Omental fat pad (tissue), 4 donors: ENCODE measurements around the gene TMEM182. TPM values are rescaled to one million over a fixed set of nuclear protein-coding genes. Genes with fewer than 3 reads are reported as not detected.

Experiments
- ATAC-seq: fragments of 150-250 bp; one replicate; pipeline ENCODE4 v1.9.1; 2016; ENCODE audit warnings: mild to moderate bottlenecking, moderate library complexity; ENCODE audit not compliant: low FRiP score
- DNase-seq: peaks from one replicate; pipeline ENCODE4 v3.0.0-alpha.2; 2019; ENCODE audit warnings: low spot score
- CTCF ChIP-seq, 3 donors: fragments of 450-650 bp; IDR thresholded peaks; one replicate each; pipeline ENCODE4 v1.5.1; 2016 to 2017; ENCODE audit warnings: antibody characterized with exemption in 3 of 3, mild to moderate bottlenecking in 3 of 3, moderate library complexity in 2 of 3
- total RNA-seq, 4 donors: library from RNA; depleted of rRNA; stranded (reverse); fragments of >200 nt; gene quantifications; one replicate each; pipeline ENCODE4 v1.1.0, GENCODE V29; 2016

The TMEM182 gene
- total RNA-seq, 4 donors from 2014 or later, result 1.3 to 2.4 (median 1.5) TPM

GRCh38 chr2:102749938-102750337 lies 11.9 kb upstream of the TMEM182 start:
- ATAC-seq (no peak), DNase-seq (no peak)
- TF ChIP-seq CTCF (IDR thresholded peaks at IDR 0.05), result no peak

DNA sequence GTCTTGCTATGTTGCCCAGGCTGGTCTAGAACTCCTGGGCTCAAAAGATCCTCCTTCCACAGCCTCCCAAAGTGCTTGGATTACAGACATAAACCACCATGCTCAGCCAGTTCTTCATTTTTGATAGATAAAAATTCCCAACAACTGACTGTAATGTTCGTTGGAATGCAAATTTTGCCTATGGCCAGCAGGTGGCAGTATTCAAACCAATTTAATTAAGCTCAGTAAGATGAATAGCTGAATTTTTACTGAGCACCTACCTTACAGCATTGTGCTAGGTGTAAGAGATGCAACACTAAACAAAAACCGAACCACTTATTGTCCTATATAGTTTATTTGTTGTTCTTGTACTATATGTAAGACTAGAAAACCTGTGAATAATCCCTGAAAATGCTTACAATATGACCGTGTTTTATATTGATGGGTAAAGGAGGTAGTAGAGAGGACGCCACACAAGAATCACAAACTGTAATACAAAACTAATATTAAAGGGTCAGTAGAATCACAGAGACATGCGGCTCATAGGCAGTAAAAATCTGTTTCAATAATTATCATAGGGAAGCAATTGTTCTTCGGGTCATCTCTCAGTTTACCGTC lies 8.2 kb upstream of the TMEM182 start:
- no peak for DNase-seq
- ATAC-seq, result no peak
- no peak for TF ChIP-seq CTCF (IDR thresholded peaks at IDR 0.05)

- ATAC-seq, result no peak
- DNase-seq, result no peak
- TF ChIP-seq CTCF (IDR thresholded peaks at IDR 0.05), result no peak
Measured at GRCh38 chr2:102754456-102755145, 7.2 kb upstream of the TMEM182 start.

- no peak for ATAC-seq
- TF ChIP-seq CTCF (IDR thresholded peaks at IDR 0.05), result no peak
- DNase-seq, result no peak
Measured at GRCh38 chr2:102755284-102755683, 6.5 kb upstream of the TMEM182 start.

DNA sequence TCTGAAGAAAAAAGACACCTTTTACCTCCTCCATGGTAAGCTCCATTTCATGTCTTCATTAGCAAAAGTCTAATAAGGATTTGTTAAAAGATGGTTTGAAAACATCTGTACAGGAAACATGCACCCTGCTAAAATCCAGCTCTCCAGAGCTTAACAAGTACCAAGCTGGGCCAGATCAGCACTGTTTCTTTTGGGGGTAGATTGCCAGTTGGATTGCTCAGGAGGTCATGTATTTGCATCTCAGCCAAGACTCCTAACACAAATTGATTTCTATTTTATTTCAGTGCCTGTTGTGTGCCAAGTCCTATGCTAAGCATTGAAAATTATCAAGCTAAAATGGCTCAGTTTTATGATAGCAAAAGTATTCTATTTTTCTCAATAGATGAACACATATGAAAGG lies 3.4 kb upstream of the TMEM182 start:
- no peak for TF ChIP-seq CTCF (IDR thresholded peaks at IDR 0.05)
- ATAC-seq (no peak), DNase-seq (no peak)

GRCh38 chr2:102764083-102764482 lies 2.3 kb downstream of the TMEM182 start:
- ATAC-seq (no peak), DNase-seq (no peak)
- no peak for TF ChIP-seq CTCF (IDR thresholded peaks at IDR 0.05)

DNA sequence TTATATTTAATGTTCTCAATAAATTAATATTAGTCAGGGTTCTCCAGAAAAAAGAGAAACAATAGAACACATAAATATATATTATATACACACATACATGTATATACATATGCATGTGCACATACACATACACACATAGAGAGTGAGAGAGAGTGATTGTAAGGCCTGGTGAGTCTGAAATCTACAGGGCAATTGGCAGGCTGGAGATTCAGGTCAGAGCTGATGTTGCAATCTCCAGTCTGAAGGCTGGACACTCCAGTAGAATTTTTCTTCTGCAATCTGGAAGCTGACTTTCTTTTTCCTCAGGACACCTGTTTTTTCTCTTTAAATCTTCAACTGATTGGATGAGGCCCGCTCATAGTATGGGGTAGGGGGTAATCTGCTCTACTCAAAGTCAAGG lies 3.2 kb downstream of the TMEM182 start:
- ATAC-seq (no peak), DNase-seq (no peak)
- no peak for TF ChIP-seq CTCF (IDR thresholded peaks at IDR 0.05)
